Breast epithelium (tissue), 4 donors: ENCODE measurements around the gene HOXB1. TPM values are rescaled to one million over a fixed set of nuclear protein-coding genes. Genes with fewer than 3 reads are reported as not detected.
"Not testable (repeated sequence)": the region's sequence is repeated elsewhere in the genome, so short reads cannot be mapped to it uniquely, and the experiment has no call there.

Source experiments
- DNase-seq, 2 donors: peaks; one replicate each; pipeline ENCODE4 v3.0.0-alpha.2; 2019; ENCODE audit warnings: low spot score in 2 of 2
- H3K27ac ChIP-seq, 2 donors: fragments of 200-600 bp; sonication (generic) in 1 of 2; one replicate each; pipeline ENCODE4 v1.5.1; 2016 to 2019; ENCODE audit warnings: mild to moderate bottlenecking in 1 of 2
- H3K27me3 ChIP-seq, 2 donors: fragments of 200-600 bp; sonication (generic) in 1 of 2; one replicate each; pipeline versions ENCODE4 v1.5.1 to v1.6.0; 2017 to 2019; ENCODE audit warnings: control low read depth in 1 of 2, mild to moderate bottlenecking in 1 of 2
- H3K36me3 ChIP-seq: fragments of 200-600 bp; one replicate; pipeline ENCODE4 v1.5.1; 2019
- H3K4me1 ChIP-seq, 2 donors: fragments of 200-600 bp; sonication (generic); one replicate each; pipeline ENCODE4 v1.5.1; 2016 to 2019; ENCODE audit warnings: control low read depth in 1 of 2
- H3K4me3 ChIP-seq, 3 donors: fragments of 200-600 bp; sonication (generic); 1 replicate in 2 of 3; 2 replicates in 1 of 3; pipeline ENCODE4 v1.5.1; 2016 to 2019; ENCODE audit warnings: mild to moderate bottlenecking in 3 of 3, moderate library complexity in 2 of 3
- H3K9me3 ChIP-seq, 2 donors: fragments of 200-600 bp; sonication (generic) in 1 of 2; one replicate each; pipeline ENCODE4 v1.5.1; 2016 to 2019; ENCODE audit warnings: control low read depth in 1 of 2
- CTCF ChIP-seq, 3 donors: fragments of 450-650 bp; IDR thresholded peaks; one replicate each; pipeline ENCODE4 v1.5.1; 2016 to 2017; ENCODE audit warnings: antibody characterized with exemption in 3 of 3, mild to moderate bottlenecking in 3 of 3, moderate library complexity in 3 of 3
- POLR2A ChIP-seq: fragments of 450-650 bp; IDR thresholded peaks from one replicate; pipeline ENCODE4 v1.6.1; 2016; ENCODE audit warnings: antibody characterized with exemption, mild to moderate bottlenecking, moderate library complexity
- POLR2AphosphoS5 ChIP-seq, 3 donors: sonication (generic); formaldehyde crosslinking; IDR thresholded peaks; one replicate each; pipeline ENCODE4 v1.6.1; 2017; ENCODE audit warnings: antibody characterized with exemption in 3 of 3
- intact Hi-C: fragments of 100-400 bp; cut with DNase I; formaldehyde crosslinking; loops from one replicate; pipeline ENCODE4 v1.15.1; 2023; ENCODE audit warnings: low total_unique reads
- total RNA-seq, 3 donors: library from RNA; depleted of rRNA; stranded (reverse); fragments of >200 nt; gene quantifications; one replicate each; pipeline ENCODE4 v1.1.0, GENCODE V29; 2016

Gene HOXB1
- total RNA-seq, 3 donors from 2014 or later: not detected

- Histone ChIP-seq H3K4me1 (peaks cover 0 to 3% of the 10 kb centered on the region in 2 donors), H3K36me3 (no peaks in the 10 kb centered on the region), H3K4me3 (no peak overlapping the region), H3K9me3 (no peaks in the 10 kb centered on the region), H3K27me3 (peaks cover 0 to 14% of the 10 kb centered on the region in 2 donors), H3K27ac (no peak overlapping the region)
- intact Hi-C loops: no loop called here
- DNase-seq: no peak
- TF ChIP-seq POLR2A (no peak), CTCF (IDR thresholded peaks at IDR 0.05) (no peak), POLR2AphosphoS5 (IDR thresholded peaks at IDR 0.05) (no peak)
These were observed 8.4 kb upstream of the HOXB1 start for GRCh38 chr17:48539177-48539576.

GRCh38 chr17:48537316-48537715, 6.5 kb upstream of the HOXB1 start:
- intact Hi-C loops: no loop called here
- DNase-seq: no peak
- no peaks in the 10 kb centered on the region for H3K9me3 ChIP-seq
- peaks cover 0 to 7% of the 10 kb centered on the region in 2 donors for H3K27me3 ChIP-seq
- no peaks in the 10 kb centered on the region for H3K36me3 ChIP-seq
- no peaks in the 10 kb centered on the region for H3K4me1 ChIP-seq
- no peak overlapping the region for H3K4me3 ChIP-seq
- TF ChIP-seq CTCF (IDR thresholded peaks at IDR 0.05): no peak
- no peak for TF ChIP-seq POLR2A
- TF ChIP-seq POLR2AphosphoS5 (IDR thresholded peaks at IDR 0.05): no peak
- no peak overlapping the region for H3K27ac ChIP-seq

GRCh38 chr17:48535793-48536559, 5.2 kb upstream of the HOXB1 start:
- H3K4me3 ChIP-seq, DNase-seq, intact Hi-C loops, H3K4me1 ChIP-seq, H3K36me3 ChIP-seq, H3K27ac ChIP-seq, H3K27me3 ChIP-seq, H3K9me3 ChIP-seq: not testable (repeated sequence)

- DNase-seq: no peak
- H3K4me1 ChIP-seq: no peaks in the 10 kb centered on the region
- TF ChIP-seq POLR2A (no peak), POLR2AphosphoS5 (IDR thresholded peaks at IDR 0.05) (no peak), CTCF (IDR thresholded peaks at IDR 0.05) (no peak)
- H3K27ac ChIP-seq: no peak overlapping the region
- no peaks in the 10 kb centered on the region for H3K27me3 ChIP-seq
- no peak overlapping the region for H3K4me3 ChIP-seq
- intact Hi-C loops: no loop called here
- H3K36me3 ChIP-seq: no peaks in the 10 kb centered on the region
- no peaks in the 10 kb centered on the region for H3K9me3 ChIP-seq
These were observed 1.4 kb upstream of the HOXB1 start for GRCh38 chr17:48532261-48532660.

- no peak overlapping the region for H3K4me3 ChIP-seq
- intact Hi-C loops: no loop called here
- no peak overlapping the region for H3K27ac ChIP-seq
- H3K27me3 ChIP-seq: peaks cover 0 to 8% of the 10 kb centered on the region in 2 donors
- H3K9me3 ChIP-seq: no peaks in the 10 kb centered on the region
- no peaks in the 10 kb centered on the region for H3K4me1 ChIP-seq
- DNase-seq: no peak
- H3K36me3 ChIP-seq: no peaks in the 10 kb centered on the region
- TF ChIP-seq POLR2AphosphoS5 (IDR thresholded peaks at IDR 0.05): no peak
- TF ChIP-seq POLR2A: no peak
- TF ChIP-seq CTCF (IDR thresholded peaks at IDR 0.05): no peak
These were observed 464 bp downstream of the HOXB1 start for GRCh38 chr17:48530208-48530886.
